Activated T-helper 1 cell treated with anti-CD3 and anti-CD28 coated beads, Interleukin-12 subunit alpha, Interleukin-12 subunit beta, Interleukin-2, Interleukin-4 antibody, amounts not matched to agents 30 ng/mL and 10 ng/mL and 1 ng/mL, durations not matched to agents 14 hours and 24 hours and 36 hours (primary cell): ENCODE data around the gene TPD52L1. TPM values are rescaled to one million over a fixed set of nuclear protein-coding genes. Genes with fewer than 3 reads are reported as not detected.
"Not testable (repeated sequence)": the region's sequence is repeated elsewhere in the genome, so short reads cannot be mapped to it uniquely, and the experiment has no call there.

Experiments
- DNase-seq: peaks from one replicate; pipeline ENCODE4 v3.0.0; 2021; ENCODE audit warnings: low spot score
- H3K27ac Mint-ChIP-seq: one replicate; pipeline ENCODE4 v1.8.0; 2021; ENCODE audit warnings: mild to moderate bottlenecking, mixed read lengths
- H3K27me3 Mint-ChIP-seq: one replicate; pipeline ENCODE4 v1.8.0; 2022; ENCODE audit warnings: mild to moderate bottlenecking, moderate library complexity, mixed read lengths; ENCODE audit not compliant: insufficient read depth
- H3K36me3 Mint-ChIP-seq: one replicate; pipeline ENCODE4 v1.8.0; 2021; ENCODE audit warnings: low read depth, mixed read lengths
- H3K4me1 Mint-ChIP-seq: one replicate; pipeline ENCODE4 v1.8.0; 2021; ENCODE audit warnings: low read depth, mixed read lengths
- H3K4me3 Mint-ChIP-seq: one replicate; pipeline ENCODE4 v1.8.0; 2021; ENCODE audit warnings: mild to moderate bottlenecking, moderate library complexity, mixed read lengths
- H3K9me3 Mint-ChIP-seq: one replicate; pipeline ENCODE4 v1.8.0; 2021; ENCODE audit warnings: mixed read lengths
- intact Hi-C: fragments of 100-400 bp; cut with micrococcal nuclease; formaldehyde crosslinking; loops from one replicate; pipeline ENCODE4 v1.15.1; 2024
- total RNA-seq: library from RNA; stranded (reverse); gene quantifications from 2 replicates; pipeline ENCODE4 v1.2.3, GENCODE V29; 2022

The TPD52L1 gene
- total RNA-seq, 1 donor from 2014 or later: 0.29 TPM

- peaks cover 2% of the 10 kb centered on the region for H3K27me3 Mint-ChIP-seq
- no peak overlapping the region for H3K27ac Mint-ChIP-seq
- H3K4me1 Mint-ChIP-seq: no peaks in the 10 kb centered on the region
- H3K36me3 Mint-ChIP-seq: no peaks in the 10 kb centered on the region
- intact Hi-C loops: no loop called here
- H3K4me3 Mint-ChIP-seq: no peak overlapping the region
- no peaks in the 10 kb centered on the region for H3K9me3 Mint-ChIP-seq
- no peak for DNase-seq
These were observed 30.5 kb upstream of the TPD52L1 start for GRCh38 chr6:125123051-125123450.

GRCh38 chr6:125123468-125124048 lies 30.0 kb upstream of the TPD52L1 start:
- Mint-ChIP-seq H3K27me3 (peaks cover 2% of the 10 kb centered on the region), H3K9me3 (no peaks in the 10 kb centered on the region), H3K36me3 (no peaks in the 10 kb centered on the region), H3K27ac (no peak overlapping the region), H3K4me1 (no peaks in the 10 kb centered on the region), H3K4me3 (no peak overlapping the region)
- intact Hi-C loops: no loop called here
- DNase-seq: no peak

GRCh38 chr6:125124049-125124669 lies 29.4 kb upstream of the TPD52L1 start:
- intact Hi-C loops: no loop called here
- Mint-ChIP-seq H3K27me3 (peaks cover 2% of the 10 kb centered on the region), H3K4me1 (no peaks in the 10 kb centered on the region), H3K36me3 (no peaks in the 10 kb centered on the region), H3K4me3 (no peak overlapping the region), H3K27ac (no peak overlapping the region), H3K9me3 (no peaks in the 10 kb centered on the region)
- DNase-seq: no peak

GRCh38 chr6:125125856-125126255 lies 27.7 kb upstream of the TPD52L1 start:
- DNase-seq, H3K4me1 Mint-ChIP-seq, H3K36me3 Mint-ChIP-seq, intact Hi-C loops, H3K27me3 Mint-ChIP-seq, H3K27ac Mint-ChIP-seq, H3K9me3 Mint-ChIP-seq, H3K4me3 Mint-ChIP-seq: not testable (repeated sequence)

GRCh38 chr6:125129354-125129753 lies 24.2 kb upstream of the TPD52L1 start:
- Mint-ChIP-seq H3K4me1 (no peaks in the 10 kb centered on the region), H3K9me3 (no peaks in the 10 kb centered on the region), H3K27ac (no peak overlapping the region), H3K27me3 (no peaks in the 10 kb centered on the region), H3K4me3 (no peak overlapping the region), H3K36me3 (no peaks in the 10 kb centered on the region)
- intact Hi-C loops: no loop called here
- DNase-seq: no peak

GRCh38 chr6:125132058-125132457 lies 21.5 kb upstream of the TPD52L1 start:
- H3K4me1 Mint-ChIP-seq: no peaks in the 10 kb centered on the region
- H3K9me3 Mint-ChIP-seq: no peaks in the 10 kb centered on the region
- no peak overlapping the region for H3K4me3 Mint-ChIP-seq
- DNase-seq: no peak
- no peak overlapping the region for H3K27ac Mint-ChIP-seq
- no peaks in the 10 kb centered on the region for H3K27me3 Mint-ChIP-seq
- no peaks in the 10 kb centered on the region for H3K36me3 Mint-ChIP-seq
- intact Hi-C loops: no loop called here

- no peaks in the 10 kb centered on the region for H3K36me3 Mint-ChIP-seq
- H3K27ac Mint-ChIP-seq: no peak overlapping the region
- no peak for DNase-seq
- intact Hi-C loops: no loop called here
- H3K4me3 Mint-ChIP-seq: no peak overlapping the region
- no peaks in the 10 kb centered on the region for H3K4me1 Mint-ChIP-seq
- no peaks in the 10 kb centered on the region for H3K9me3 Mint-ChIP-seq
- H3K27me3 Mint-ChIP-seq: no peaks in the 10 kb centered on the region
These were observed 17.2 kb upstream of the TPD52L1 start for GRCh38 chr6:125136378-125136777.

GRCh38 chr6:125138083-125138482 lies 15.5 kb upstream of the TPD52L1 start:
- H3K36me3 Mint-ChIP-seq: no peaks in the 10 kb centered on the region
- intact Hi-C loops: no loop called here
- no peak overlapping the region for H3K4me3 Mint-ChIP-seq
- no peaks in the 10 kb centered on the region for H3K9me3 Mint-ChIP-seq
- no peaks in the 10 kb centered on the region for H3K4me1 Mint-ChIP-seq
- no peak overlapping the region for H3K27ac Mint-ChIP-seq
- no peaks in the 10 kb centered on the region for H3K27me3 Mint-ChIP-seq
- DNase-seq: no peak

GRCh38 chr6:125140808-125141207 lies 12.8 kb upstream of the TPD52L1 start:
- Mint-ChIP-seq H3K36me3 (no peaks in the 10 kb centered on the region), H3K4me3 (no peak overlapping the region), H3K27ac (no peak overlapping the region), H3K9me3 (no peaks in the 10 kb centered on the region), H3K4me1 (no peaks in the 10 kb centered on the region), H3K27me3 (no peaks in the 10 kb centered on the region)
- intact Hi-C loops: no loop called here
- no peak for DNase-seq

GRCh38 chr6:125142618-125143017 lies 11.0 kb upstream of the TPD52L1 start:
- Mint-ChIP-seq H3K4me1 (no peaks in the 10 kb centered on the region), H3K9me3 (no peaks in the 10 kb centered on the region), H3K4me3 (no peak overlapping the region), H3K27ac (no peak overlapping the region), H3K36me3 (no peaks in the 10 kb centered on the region), H3K27me3 (peaks cover 2% of the 10 kb centered on the region)
- intact Hi-C loops: no loop called here
- DNase-seq: no peak

- intact Hi-C loops: no loop called here
- Mint-ChIP-seq H3K4me3 (no peak overlapping the region), H3K4me1 (no peaks in the 10 kb centered on the region), H3K36me3 (no peaks in the 10 kb centered on the region), H3K27ac (no peak overlapping the region), H3K9me3 (no peaks in the 10 kb centered on the region), H3K27me3 (peaks cover 2% of the 10 kb centered on the region)
- DNase-seq: no peak
These were observed 8.8 kb upstream of the TPD52L1 start for GRCh38 chr6:125144822-125145221.

GRCh38 chr6:125149256-125150144 lies 4.1 kb upstream of the TPD52L1 start:
- intact Hi-C loops: loop anchor here (5.0 to 10.0 kb wide), 3 partner anchors 153 to 825 kb away; partner anchors contain the start of genes HDDC2 and HEY2
- H3K27ac Mint-ChIP-seq: no peak overlapping the region
- no peak overlapping the region for H3K4me3 Mint-ChIP-seq
- no peak for DNase-seq
- H3K27me3 Mint-ChIP-seq: peaks cover 24% of the 10 kb centered on the region
- H3K9me3 Mint-ChIP-seq: no peaks in the 10 kb centered on the region
- no peaks in the 10 kb centered on the region for H3K36me3 Mint-ChIP-seq
- no peaks in the 10 kb centered on the region for H3K4me1 Mint-ChIP-seq

GRCh38 chr6:125151700-125152099 lies 1.9 kb upstream of the TPD52L1 start:
- Mint-ChIP-seq H3K4me3 (no peak overlapping the region), H3K36me3 (no peaks in the 10 kb centered on the region), H3K9me3 (no peaks in the 10 kb centered on the region), H3K27me3 (peaks cover 40% of the 10 kb centered on the region), H3K4me1 (no peaks in the 10 kb centered on the region), H3K27ac (no peak overlapping the region)
- intact Hi-C loops: loop anchor here (5.0 to 10.0 kb wide), 3 partner anchors 151 to 823 kb away; partner anchors contain the start of genes HDDC2 and HEY2
- no peak for DNase-seq
